GM23248 (cell line): ENCODE data around the gene SH3RF1. TPM values are rescaled to one million over a fixed set of nuclear protein-coding genes. Genes with fewer than 3 reads are reported as not detected.

Experiments
- DNase-seq: peaks from one replicate; pipeline ENCODE4 v3.0.0-alpha.2; 2015
- H2AFZ ChIP-seq: fragments of 200-600 bp; sonication (generic); 2 replicates; pipeline ENCODE4 v1.6.1; 2016; ENCODE audit warnings: antibody characterized with exemption
- H3F3A ChIP-seq: fragments of 200-600 bp; sonication (generic); 2 replicates; pipeline ENCODE4 v1.6.1; 2016; ENCODE audit warnings: mild to moderate bottlenecking, antibody characterized with exemption, mixed run types; ENCODE audit not compliant: insufficient read depth
- H3K27ac ChIP-seq: fragments of 200-600 bp; sonication (generic); 2 replicates; pipeline ENCODE4 v1.5.1; 2016; ENCODE audit warnings: mild to moderate bottlenecking
- H3K27me3 ChIP-seq: fragments of 200-600 bp; sonication (generic); replicated peaks from 2 replicates; pipeline ENCODE4 v1.6.1; 2016; ENCODE audit warnings: mild to moderate bottlenecking; ENCODE audit not compliant: insufficient read depth
- H3K36me3 ChIP-seq: fragments of 200-600 bp; sonication (generic); 2 replicates; pipeline ENCODE4 v1.6.1; 2016; ENCODE audit warnings: low read depth, mild to moderate bottlenecking
- H3K4me1 ChIP-seq: fragments of 200-600 bp; sonication (generic); 2 replicates; pipeline ENCODE4 v1.6.1; 2016; ENCODE audit warnings: mild to moderate bottlenecking; ENCODE audit not compliant: insufficient read depth
- H3K4me2 ChIP-seq: fragments of 200-600 bp; sonication (generic); one replicate; pipeline ENCODE4 v1.6.1; 2016; ENCODE audit warnings: mild to moderate bottlenecking; ENCODE audit not compliant: unreplicated experiment
- H3K4me3 ChIP-seq: fragments of 200-600 bp; sonication (generic); 2 replicates; pipeline ENCODE4 v1.5.1; 2016; ENCODE audit warnings: mild to moderate bottlenecking
- H3K79me2 ChIP-seq: fragments of 200-600 bp; sonication (generic); 2 replicates; pipeline ENCODE4 v1.6.1; 2016; ENCODE audit warnings: mild to moderate bottlenecking; ENCODE audit not compliant: insufficient read depth
- H3K9ac ChIP-seq: fragments of 200-600 bp; sonication (generic); 2 replicates; pipeline ENCODE4 v1.6.1; 2016; ENCODE audit warnings: mild to moderate bottlenecking
- H3K9me2 ChIP-seq: fragments of 200-600 bp; sonication (generic); 2 replicates; pipeline ENCODE4 v1.6.1; 2016; ENCODE audit warnings: mixed run types, mild to moderate bottlenecking, moderate library complexity; ENCODE audit not compliant: insufficient read depth
- H3K9me3 ChIP-seq: fragments of 200-600 bp; sonication (generic); one replicate; pipeline ENCODE4 v1.6.1; 2017; ENCODE audit warnings: low read depth
- H4K20me1 ChIP-seq: fragments of 200-600 bp; sonication (generic); 2 replicates; pipeline ENCODE4 v1.6.0; 2016; ENCODE audit not compliant: insufficient read depth
- EZH2 ChIP-seq: fragments of 200-600 bp; sonication (generic); IDR thresholded peaks from 2 replicates; pipeline ENCODE4 v1.6.1; 2018; ENCODE audit warnings: antibody characterized with exemption, mild to moderate bottlenecking; ENCODE audit not compliant: insufficient read depth, poor library complexity, severe bottlenecking
- EZH2phosphoT487 ChIP-seq: fragments of 200-600 bp; sonication (generic); IDR thresholded peaks from 2 replicates; pipeline ENCODE4 v1.6.1; 2018; ENCODE audit warnings: antibody characterized with exemption, moderate library complexity, mild to moderate bottlenecking, low read depth; ENCODE audit not compliant: insufficient read depth
- WGBS, 2 experiments: methylation state at CpG; one replicate each; pipeline ENCODE4 v1.1.6; 2015 to 2017; ENCODE audit warnings: low lambda C conversion rate in 2 of 2, low coverage in 1 of 2; ENCODE audit errors: missing lambda C conversion rate in 2 of 2; 5-methylcytosine and 5-hydroxymethylcytosine counted together
- in situ Hi-C: fragments of 300-500 bp; cut with MboI; formaldehyde crosslinking; loops from 2 replicates; pipeline ENCODE4 v1.15.0; 2020
- polyA plus RNA-seq: library from polyadenylated mRNA; unstranded; fragments of >200 nt; fragmentation: Nextera tagmentation; extraction: Ambion mirVana; gene quantifications from 2 replicates; pipeline ENCODE4 v1.2.1, GENCODE V29; 2016
- total RNA-seq: library from RNA; depleted of rRNA; stranded (reverse); fragments of >200 nt; shearing (Covaris generic); gene quantifications from 2 replicates; pipeline ENCODE4 v1.2.3, GENCODE V29; 2014

Gene SH3RF1
- total and polyA plus RNA-seq, 2 experiments from 2014 or later: 28.3 to 55.5 TPM

DNA sequence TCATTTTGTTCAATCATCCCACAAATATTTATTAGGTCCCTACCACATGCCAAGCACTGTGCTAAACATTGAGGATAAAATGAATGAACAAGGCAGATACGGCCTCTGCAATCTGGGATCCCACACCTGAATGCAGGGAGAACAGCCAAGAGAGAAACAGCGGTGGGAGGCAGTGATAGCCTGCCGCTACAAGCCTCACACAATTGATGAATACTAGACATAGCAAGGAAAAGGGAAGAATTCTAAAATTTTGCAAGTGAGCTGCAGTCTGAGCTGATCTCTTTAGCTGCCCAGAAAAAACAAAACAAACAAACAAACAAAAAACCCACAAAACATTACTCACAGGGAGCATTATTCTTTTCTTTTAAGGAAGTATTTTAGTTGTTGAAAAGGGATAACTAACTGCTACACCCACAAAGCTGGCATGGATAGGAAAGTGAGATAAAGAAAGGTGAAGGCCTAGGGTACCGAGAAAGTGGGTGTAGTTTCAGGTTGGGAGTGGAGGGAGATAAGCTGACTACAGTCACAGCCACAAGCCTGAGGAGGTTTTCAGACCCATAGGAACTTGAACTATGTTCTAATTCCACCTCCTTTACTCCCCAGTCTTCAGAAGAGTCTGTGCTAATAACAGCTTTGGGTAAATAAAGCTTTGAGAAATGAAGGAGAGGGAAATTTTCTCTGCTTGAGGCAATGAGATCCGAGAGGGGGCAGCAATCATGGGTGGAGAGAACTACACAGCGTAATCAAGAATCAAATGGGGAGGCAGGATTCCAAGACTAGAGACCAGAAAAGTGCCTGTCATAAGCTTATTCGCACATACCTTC, 85.4 kb downstream of the SH3RF1 start:
- H3K4me3 ChIP-seq: no peak overlapping the region
- no peak overlapping the region for H3K4me2 ChIP-seq
- no peaks in the 10 kb centered on the region for H3K36me3 ChIP-seq
- peaks cover 100% of the 10 kb centered on the region for H3K79me2 ChIP-seq
- H4K20me1 ChIP-seq: peaks cover 16% of the 10 kb centered on the region
- WGBS, 2 experiments: 89 to 90% methylated on average over 7 of the region's 7 CpGs
- no peak overlapping the region for H3K9ac ChIP-seq
- H3K27me3 ChIP-seq: no peaks in the 10 kb centered on the region
- in situ Hi-C loops: no loop called here
- H3K4me1 ChIP-seq: peaks cover 20% of the 10 kb centered on the region
- no peak overlapping the region for H3K27ac ChIP-seq
- TF ChIP-seq EZH2phosphoT487: no peak
- no peak for TF ChIP-seq EZH2
- no peak overlapping the region for H2AFZ ChIP-seq
- no peak for DNase-seq
- H3K9me3 ChIP-seq: no peaks in the 10 kb centered on the region
- no peaks in the 10 kb centered on the region for H3K9me2 ChIP-seq
- H3F3A ChIP-seq: peaks cover 11% of the 10 kb centered on the region

DNA sequence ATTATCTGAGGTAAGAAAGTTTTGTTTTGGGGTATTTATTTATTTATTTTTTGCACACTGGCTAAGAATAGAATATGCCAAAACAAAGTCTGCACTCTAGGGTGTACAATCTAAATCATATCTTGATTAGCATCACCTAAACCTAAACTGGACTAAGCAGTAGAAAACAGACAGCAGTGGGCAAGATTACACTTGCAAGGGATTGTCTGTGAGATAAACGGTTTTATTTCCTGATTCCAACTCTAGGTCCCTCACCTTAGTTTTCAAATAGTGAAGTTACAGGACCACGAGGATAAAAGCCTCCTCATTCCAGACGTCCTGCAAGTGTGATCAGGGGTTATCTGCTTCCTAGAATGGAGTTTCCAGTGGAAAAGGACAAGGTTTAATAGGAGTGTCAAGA, 86.1 kb downstream of the SH3RF1 start:
- no peak for DNase-seq
- no peak overlapping the region for H3K4me3 ChIP-seq
- H3K4me2 ChIP-seq: no peak overlapping the region
- peaks cover 9% of the 10 kb centered on the region; the same call in 1 of the 2 replicates for H4K20me1 ChIP-seq
- no peaks in the 10 kb centered on the region for H3K9me2 ChIP-seq
- H3K36me3 ChIP-seq: no peaks in the 10 kb centered on the region
- H3K4me1 ChIP-seq: peaks cover 27% of the 10 kb centered on the region
- H3F3A ChIP-seq: peaks cover 12% of the 10 kb centered on the region; the same call in 1 of the 2 replicates
- WGBS, 2 experiments: 93% methylated on average over 3 of the region's 3 CpGs
- in situ Hi-C loops: no loop called here
- no peak for TF ChIP-seq EZH2phosphoT487
- H3K27ac ChIP-seq: no peak overlapping the region
- no peaks in the 10 kb centered on the region for H3K9me3 ChIP-seq
- H2AFZ ChIP-seq: no peak overlapping the region
- peaks cover 100% of the 10 kb centered on the region for H3K79me2 ChIP-seq
- no peak overlapping the region for H3K9ac ChIP-seq
- H3K27me3 ChIP-seq: no peaks in the 10 kb centered on the region

DNA sequence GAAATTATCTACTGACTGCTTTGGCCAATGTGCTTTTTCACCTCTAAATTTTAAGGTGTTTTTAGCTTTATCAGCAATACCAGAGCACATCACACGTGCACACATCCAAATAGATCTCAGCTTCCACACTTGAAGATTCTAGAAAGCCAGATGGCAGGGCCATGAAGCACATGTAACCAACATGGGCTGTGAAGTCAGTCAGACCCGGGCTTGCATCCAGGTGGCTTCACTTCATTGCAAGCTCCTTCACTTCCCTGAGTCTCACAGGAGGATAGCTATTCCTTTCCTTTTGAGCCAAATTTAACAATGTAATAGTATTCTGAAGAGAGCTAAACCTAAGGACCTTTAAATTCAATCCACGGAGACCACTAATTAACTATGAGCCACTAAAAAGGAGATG, 86.5 kb downstream of the SH3RF1 start:
- Histone ChIP-seq H2AFZ (no peak overlapping the region), H3K4me1 (peaks cover 31% of the 10 kb centered on the region), H3K9me2 (no peaks in the 10 kb centered on the region), H3K9me3 (no peaks in the 10 kb centered on the region), H4K20me1 (peaks cover 5% of the 10 kb centered on the region; the same call in 1 of the 2 replicates), H3K4me2 (no peak overlapping the region), H3K9ac (no peak overlapping the region), H3K27ac (no peak overlapping the region), H3K27me3 (no peaks in the 10 kb centered on the region), H3K79me2 (peaks cover 100% of the 10 kb centered on the region), H3K4me3 (no peak overlapping the region), H3F3A (peaks cover 14% of the 10 kb centered on the region; the same call in 1 of the 2 replicates), H3K36me3 (no peaks in the 10 kb centered on the region)
- TF ChIP-seq EZH2: no peak
- TF ChIP-seq EZH2phosphoT487: no peak
- peak; percentile 64 for DNase-seq
- in situ Hi-C loops: no loop called here
- 18 to 19% methylated on average over 3 of the region's 3 CpGs for WGBS, 2 experiments

DNA sequence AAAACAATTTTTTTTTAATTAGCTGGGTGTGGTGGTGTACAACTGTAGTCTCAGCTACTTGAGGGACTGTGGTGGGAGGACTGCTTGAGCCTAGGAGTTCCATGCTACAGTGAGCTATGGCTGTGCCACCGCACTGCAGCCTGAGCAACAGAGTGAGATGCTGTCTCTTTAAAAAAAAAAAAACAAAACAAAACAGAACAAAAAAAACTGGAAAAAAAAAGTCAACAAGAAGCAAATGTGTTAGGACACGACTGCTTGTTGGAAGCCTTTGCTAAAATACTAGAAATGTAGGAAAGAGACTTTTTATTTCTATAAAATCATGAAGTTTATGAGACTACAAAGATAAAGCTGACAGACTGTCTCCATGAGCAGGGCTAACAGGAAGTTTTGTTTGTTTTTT, 87.2 kb downstream of the SH3RF1 start:
- DNase-seq: no peak

More for the DNA sequence above, 87.2 kb downstream of the SH3RF1 start:
- peaks cover 33% of the 10 kb centered on the region for H3K4me1 ChIP-seq
- H3K9me2 ChIP-seq: no peaks in the 10 kb centered on the region
- in situ Hi-C loops: no loop called here
- TF ChIP-seq EZH2 (no peak), EZH2phosphoT487 (no peak)
- H3K79me2 ChIP-seq: peaks cover 100% of the 10 kb centered on the region
- H3K27me3 ChIP-seq: no peaks in the 10 kb centered on the region
- WGBS, 2 experiments: 57 to 70% methylated on average over 2 of the region's 2 CpGs
- H3K36me3 ChIP-seq: no peaks in the 10 kb centered on the region
- H3K4me3 ChIP-seq: no peak overlapping the region
- no peak overlapping the region for H3K27ac ChIP-seq
- H3K4me2 ChIP-seq: no peak overlapping the region
- peaks cover 3% of the 10 kb centered on the region; the same call in 1 of the 2 replicates for H4K20me1 ChIP-seq
- H3K9me3 ChIP-seq: no peaks in the 10 kb centered on the region
- peaks cover 14% of the 10 kb centered on the region; the same call in 1 of the 2 replicates for H3F3A ChIP-seq
- no peak overlapping the region for H3K9ac ChIP-seq
- no peak overlapping the region for H2AFZ ChIP-seq
